ENCODE data around the gene TTC34.
"Not testable (repeated sequence)": the region's sequence is repeated elsewhere in the genome, so short reads cannot be mapped to it uniquely, and the experiment has no call there.

DNA sequence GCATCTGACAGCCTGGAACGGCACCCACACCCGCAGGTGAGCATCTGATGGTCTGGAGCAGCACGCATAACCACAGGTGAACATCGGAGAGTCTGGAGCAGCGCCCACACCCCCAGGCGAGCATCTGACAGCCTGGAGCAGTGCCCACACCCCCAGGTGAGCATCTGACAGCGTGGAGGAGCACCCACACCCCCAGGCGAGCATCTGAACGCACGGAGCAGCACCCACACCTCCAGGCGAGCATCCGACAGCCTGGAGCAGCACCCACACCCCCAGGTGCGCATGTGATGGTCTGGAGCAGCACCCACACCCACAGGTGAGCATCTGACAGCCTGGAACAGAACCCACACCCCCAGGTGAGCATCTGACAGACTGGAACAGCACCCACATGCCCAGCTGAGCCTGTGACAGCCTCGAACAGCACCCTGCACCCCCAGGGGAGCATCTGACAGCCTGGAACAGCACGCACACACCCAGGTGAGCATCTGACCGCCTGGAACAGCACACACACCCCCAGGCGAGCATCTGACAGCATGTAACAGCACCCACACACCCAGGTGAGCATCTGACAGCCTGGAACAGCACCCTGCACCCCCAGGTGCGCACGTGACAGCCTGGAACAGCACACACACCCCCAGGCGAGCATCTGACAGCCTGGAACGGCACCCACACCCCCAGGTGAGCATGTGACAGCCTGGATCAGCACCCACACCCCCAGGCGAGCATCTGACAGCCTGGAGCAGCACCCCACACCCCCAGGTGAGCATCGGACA lies 115.2 kb downstream of the TTC34 start:
- not testable (repeated sequence) for TF ChIP-seq EZH2 (IDR thresholded peaks at IDR 0.05; ENCODE audit: insufficient read depth, poor library complexity, severe bottlenecking); EZH2phosphoT487 (IDR thresholded peaks at IDR 0.05; ENCODE audit: insufficient read depth, low read depth)

Measured in GM23248 (cell line).